T-helper 2 cell treated with Interferon-gamma antibody and Interleukin-4, amounts not matched to agents 5 μg/mL and 100 μg/mL, for 36 hours (primary cell): ENCODE measurements around the gene ACSF2.

Experiments used
- DNase-seq: peaks from one replicate; pipeline ENCODE4 v3.0.0; 2021; ENCODE audit warnings: low spot score
- H3K27ac Mint-ChIP-seq: one replicate; pipeline ENCODE4 v1.8.0; 2021; ENCODE audit warnings: mild to moderate bottlenecking, mixed read lengths
- H3K27me3 Mint-ChIP-seq: one replicate; pipeline ENCODE4 v1.8.0; 2021; ENCODE audit warnings: low read depth, mixed read lengths
- H3K36me3 Mint-ChIP-seq: one replicate; pipeline ENCODE4 v1.8.0; 2021; ENCODE audit warnings: low read depth, mixed read lengths
- H3K4me1 Mint-ChIP-seq: one replicate; pipeline ENCODE4 v1.8.0; 2021; ENCODE audit warnings: low read depth, mixed read lengths
- H3K4me3 Mint-ChIP-seq: one replicate; pipeline ENCODE4 v1.8.0; 2022; ENCODE audit warnings: mild to moderate bottlenecking, moderate library complexity, mixed read lengths
- H3K9me3 Mint-ChIP-seq: one replicate; pipeline ENCODE4 v1.8.0; 2021; ENCODE audit warnings: mixed read lengths

Gene ACSF2

GRCh38 chr17:50511058-50511457 is 85.0 kb downstream of the ACSF2 start:
- H3K27ac Mint-ChIP-seq = peak overlapping the region; percentile 92
- peaks cover 39% of the 10 kb centered on the region for H3K4me1 Mint-ChIP-seq
- peaks cover 3% of the 10 kb centered on the region for H3K36me3 Mint-ChIP-seq
- H3K27me3 Mint-ChIP-seq = no peaks in the 10 kb centered on the region
- H3K9me3 Mint-ChIP-seq = no peaks in the 10 kb centered on the region
- peak; percentile 57 for DNase-seq
- peak overlapping the region; percentile 53 for H3K4me3 Mint-ChIP-seq

DNA sequence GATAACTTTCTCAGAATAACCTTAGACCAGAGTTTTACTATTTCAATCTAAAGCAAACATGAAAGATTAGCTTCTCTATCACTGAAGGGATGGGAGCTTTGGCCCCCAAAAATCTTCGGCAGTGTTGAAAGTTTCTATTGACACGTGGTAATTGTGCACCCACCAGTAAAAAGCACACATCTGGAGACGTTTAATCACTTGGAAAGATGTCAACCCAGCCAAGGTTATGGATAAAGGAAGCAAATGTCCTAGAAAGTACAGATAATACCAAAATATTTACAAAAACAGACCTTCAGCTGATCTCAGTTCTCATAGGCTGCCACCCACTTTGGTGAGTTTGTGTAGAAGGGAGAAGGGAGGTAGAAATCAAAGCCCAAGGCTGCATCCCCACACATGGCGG is 87.5 kb downstream of the ACSF2 start:
- Mint-ChIP-seq H3K27me3 (no peaks in the 10 kb centered on the region), H3K9me3 (no peaks in the 10 kb centered on the region), H3K36me3 (peaks cover 3% of the 10 kb centered on the region), H3K4me3 (no peak overlapping the region), H3K27ac (no peak overlapping the region), H3K4me1 (peaks cover 37% of the 10 kb centered on the region)
- DNase-seq = no peak

GRCh38 chr17:50514388-50514787 is 88.4 kb downstream of the ACSF2 start:
- H3K27me3 Mint-ChIP-seq = no peaks in the 10 kb centered on the region
- no peaks in the 10 kb centered on the region for H3K9me3 Mint-ChIP-seq
- H3K4me1 Mint-ChIP-seq = peaks cover 29% of the 10 kb centered on the region
- no peaks in the 10 kb centered on the region for H3K36me3 Mint-ChIP-seq
- H3K4me3 Mint-ChIP-seq = no peak overlapping the region
- no peak for DNase-seq
- H3K27ac Mint-ChIP-seq = no peak overlapping the region

DNA sequence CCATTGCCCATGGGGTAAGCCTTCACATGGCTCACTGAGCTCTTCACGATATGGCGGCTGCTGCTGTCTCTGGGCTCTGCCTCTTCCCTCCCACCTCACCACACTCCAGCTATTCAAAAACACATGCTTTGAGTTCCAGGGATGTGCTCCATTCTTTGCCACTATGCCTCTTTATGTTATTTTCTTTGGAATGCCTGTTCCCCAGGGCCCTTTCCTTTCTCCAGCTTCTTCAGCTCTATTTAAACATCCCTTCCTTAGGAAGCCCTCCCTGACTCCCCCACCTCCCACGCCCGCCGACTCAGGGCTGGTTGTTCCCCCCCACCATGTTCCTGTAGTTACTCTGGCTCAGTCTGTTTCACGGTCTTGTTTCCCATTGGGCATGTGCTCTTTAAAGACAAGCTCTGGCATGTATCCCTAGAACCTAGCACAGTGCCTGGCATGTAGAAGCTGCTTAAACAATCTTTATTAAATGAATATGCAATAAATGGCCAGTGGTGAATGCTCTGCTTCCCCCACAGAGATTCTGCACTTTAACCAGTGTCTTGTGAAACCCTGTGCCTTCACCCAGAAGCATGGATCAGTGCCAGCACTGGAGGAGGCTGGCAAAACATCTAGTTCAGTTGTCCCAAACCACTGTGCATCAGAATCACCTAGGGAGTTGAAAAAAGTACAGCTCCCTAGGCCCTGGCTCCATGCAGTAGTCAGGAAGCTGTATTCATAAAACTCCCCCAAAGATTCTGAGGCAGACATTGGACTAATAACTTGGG is 89.1 kb downstream of the ACSF2 start:
- Mint-ChIP-seq H3K27me3 (no peaks in the 10 kb centered on the region), H3K4me1 (peaks cover 21% of the 10 kb centered on the region), H3K36me3 (no peaks in the 10 kb centered on the region), H3K27ac (no peak overlapping the region), H3K4me3 (no peak overlapping the region), H3K9me3 (no peaks in the 10 kb centered on the region)
- no peak for DNase-seq

DNA sequence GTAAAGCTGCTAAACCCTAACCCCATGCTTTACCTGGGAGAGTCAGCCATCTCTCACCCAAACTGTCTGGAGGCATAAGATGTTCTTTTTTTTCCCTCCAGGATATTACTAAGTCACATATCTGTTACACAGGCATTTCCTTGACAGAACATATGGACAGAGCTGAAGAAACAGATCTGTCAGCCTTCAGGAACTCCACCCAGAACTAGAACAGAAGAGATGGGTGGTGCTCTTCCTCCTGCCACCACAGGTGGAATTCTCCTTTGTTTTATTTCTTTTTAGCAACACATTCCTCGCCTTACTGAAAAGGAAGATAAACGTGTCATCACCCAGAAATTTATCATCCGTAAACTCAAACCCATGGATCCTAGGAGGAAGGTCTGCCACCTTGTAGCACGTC is 91.0 kb downstream of the ACSF2 start:
- H3K4me3 Mint-ChIP-seq = peak overlapping the region; percentile 42
- DNase-seq = no peak
- H3K9me3 Mint-ChIP-seq = no peaks in the 10 kb centered on the region
- H3K27ac Mint-ChIP-seq = no peak overlapping the region
- H3K4me1 Mint-ChIP-seq = peaks cover 6% of the 10 kb centered on the region
- no peaks in the 10 kb centered on the region for H3K36me3 Mint-ChIP-seq
- no peaks in the 10 kb centered on the region for H3K27me3 Mint-ChIP-seq

DNA sequence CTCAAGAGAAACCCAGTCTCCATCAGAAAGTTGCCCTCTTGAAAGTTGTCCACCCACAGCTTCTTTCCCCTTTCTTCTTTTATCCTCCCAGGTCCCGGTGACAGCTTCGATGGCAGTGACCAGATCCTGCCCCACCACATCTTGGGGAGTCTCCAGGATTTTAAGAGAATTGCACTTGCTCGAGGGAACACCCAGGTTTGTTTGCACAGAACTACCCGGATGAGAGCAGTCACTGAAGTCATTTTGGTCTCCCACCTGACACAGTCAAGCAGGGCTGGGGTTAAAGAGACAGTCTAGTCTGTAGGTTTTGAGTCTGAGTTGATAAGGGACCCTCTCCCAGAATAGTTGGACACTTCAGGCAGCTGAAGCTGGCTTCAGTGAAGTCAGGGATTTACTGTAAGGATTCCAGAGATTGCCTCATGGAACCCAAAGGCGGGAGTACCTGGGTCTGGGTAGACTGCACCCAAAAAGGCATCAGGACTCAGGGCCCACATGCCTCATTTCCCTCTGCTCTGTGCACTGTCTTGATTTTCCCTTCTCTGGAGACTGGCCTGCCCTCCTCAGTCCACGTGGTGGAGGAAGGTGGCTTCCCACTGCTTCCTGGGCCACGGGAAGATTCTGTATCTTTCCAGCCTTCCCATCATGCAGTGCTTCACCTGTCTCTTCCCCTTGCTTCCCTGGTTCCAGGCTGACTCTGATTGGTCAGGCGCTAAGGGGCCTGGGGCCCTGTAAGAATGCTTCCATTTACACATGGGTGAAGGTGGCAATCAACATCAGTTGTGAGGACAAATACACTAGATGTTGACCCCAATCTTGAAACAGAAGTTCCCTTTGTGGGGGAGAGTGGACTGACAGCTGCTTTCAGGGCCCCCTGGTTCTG is 91.7 kb downstream of the ACSF2 start:
- Mint-ChIP-seq H3K4me1 (peaks cover 2% of the 10 kb centered on the region), H3K27ac (no peak overlapping the region), H3K4me3 (peak overlapping the region; percentile 42), H3K27me3 (no peaks in the 10 kb centered on the region), H3K9me3 (no peaks in the 10 kb centered on the region), H3K36me3 (peaks cover 2% of the 10 kb centered on the region)
- DNase-seq = no peak

GRCh38 chr17:50518384-50519023 is 92.5 kb downstream of the ACSF2 start:
- DNase-seq = no peak
- Mint-ChIP-seq H3K4me1 (peaks cover 2% of the 10 kb centered on the region), H3K27ac (no peak overlapping the region), H3K9me3 (no peaks in the 10 kb centered on the region), H3K36me3 (peaks cover 2% of the 10 kb centered on the region), H3K4me3 (no peak overlapping the region), H3K27me3 (no peaks in the 10 kb centered on the region)

DNA sequence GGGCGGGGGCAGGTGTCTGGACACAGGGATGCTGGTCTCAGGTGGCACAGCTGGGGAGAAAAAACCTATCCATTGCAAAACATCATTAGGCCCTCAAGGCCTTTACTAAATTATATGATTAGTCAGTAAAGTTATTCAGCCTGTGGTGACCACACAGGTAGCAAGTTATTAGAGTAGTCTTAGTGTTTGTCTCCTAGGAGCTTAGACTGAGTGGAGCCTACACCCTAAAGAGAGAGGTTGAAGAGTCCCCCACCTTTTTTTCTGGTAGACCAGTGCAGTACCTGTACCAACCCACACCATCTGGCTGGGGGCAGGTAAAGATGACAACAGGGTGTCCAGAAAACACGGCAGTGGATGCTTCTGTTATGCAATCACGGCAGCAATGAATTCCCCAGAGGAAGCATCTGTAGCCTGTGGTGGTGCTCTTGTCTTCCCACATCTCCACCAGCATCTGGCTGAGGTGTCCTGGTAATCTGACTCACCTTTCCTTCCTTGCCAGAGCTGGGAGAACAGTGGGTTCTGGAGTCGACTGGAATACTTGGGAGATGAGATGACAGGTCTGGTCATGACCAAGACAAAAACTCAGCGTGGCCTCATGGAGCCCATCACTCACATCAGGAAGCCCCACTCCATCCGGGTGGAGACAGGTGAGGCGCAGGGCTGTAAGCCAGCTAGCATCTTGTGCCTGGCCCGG is 93.3 kb downstream of the ACSF2 start:
- no peaks in the 10 kb centered on the region for H3K27me3 Mint-ChIP-seq
- H3K4me1 Mint-ChIP-seq = peaks cover 2% of the 10 kb centered on the region
- no peak for DNase-seq
- no peak overlapping the region for H3K27ac Mint-ChIP-seq
- no peak overlapping the region for H3K4me3 Mint-ChIP-seq
- H3K36me3 Mint-ChIP-seq = peaks cover 2% of the 10 kb centered on the region
- H3K9me3 Mint-ChIP-seq = no peaks in the 10 kb centered on the region

GRCh38 chr17:50520483-50520882 is 94.5 kb downstream of the ACSF2 start:
- H3K27me3 Mint-ChIP-seq = no peaks in the 10 kb centered on the region
- H3K9me3 Mint-ChIP-seq = no peaks in the 10 kb centered on the region
- H3K4me1 Mint-ChIP-seq = peaks cover 2% of the 10 kb centered on the region
- H3K36me3 Mint-ChIP-seq = peaks cover 2% of the 10 kb centered on the region
- H3K4me3 Mint-ChIP-seq = no peak overlapping the region
- no peak for DNase-seq
- H3K27ac Mint-ChIP-seq = no peak overlapping the region

- Mint-ChIP-seq H3K27me3 (no peaks in the 10 kb centered on the region), H3K9me3 (no peaks in the 10 kb centered on the region)
Measured at GRCh38 chr17:50521514-50521913, 95.5 kb downstream of the ACSF2 start.

GRCh38 chr17:50522766-50523165 is 96.7 kb downstream of the ACSF2 start:
- Mint-ChIP-seq H3K27ac (no peak overlapping the region), H3K9me3 (no peaks in the 10 kb centered on the region), H3K4me1 (no peaks in the 10 kb centered on the region), H3K27me3 (no peaks in the 10 kb centered on the region), H3K36me3 (peaks cover 2% of the 10 kb centered on the region), H3K4me3 (no peak overlapping the region)
- no peak for DNase-seq

More at GRCh38 chr17:50521514-50521913, 95.5 kb downstream of the ACSF2 start:
- Mint-ChIP-seq H3K4me3 (no peak overlapping the region), H3K36me3 (peaks cover 2% of the 10 kb centered on the region), H3K4me1 (peaks cover 2% of the 10 kb centered on the region), H3K27ac (no peak overlapping the region)
- DNase-seq = no peak

DNA sequence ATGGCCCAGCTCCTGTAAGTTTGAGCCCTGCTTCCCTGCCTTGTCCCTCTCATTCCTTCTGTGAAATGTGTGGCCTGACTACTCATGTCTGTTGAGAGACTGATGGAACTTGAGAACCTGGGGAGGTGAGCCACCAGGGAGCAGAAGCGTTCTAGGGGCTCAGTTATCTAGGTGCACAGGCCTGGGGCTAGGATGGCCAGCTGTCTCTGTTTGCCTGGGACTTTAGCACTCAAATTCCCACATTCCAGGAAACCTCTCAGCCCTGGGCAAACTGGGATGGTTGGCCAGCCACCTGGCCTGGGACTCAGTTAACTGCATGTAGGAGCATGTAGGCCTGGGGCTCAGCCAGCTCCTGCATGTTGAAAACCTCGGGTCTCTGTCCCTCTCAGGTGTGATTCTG is 97.2 kb downstream of the ACSF2 start:
- Mint-ChIP-seq H3K36me3 (peaks cover 2% of the 10 kb centered on the region), H3K27me3 (no peaks in the 10 kb centered on the region), H3K27ac (no peak overlapping the region), H3K4me3 (no peak overlapping the region), H3K9me3 (no peaks in the 10 kb centered on the region), H3K4me1 (no peaks in the 10 kb centered on the region)
- no peak for DNase-seq
